H1 (cell line): ENCODE measurements around the gene EIF3B. TPM values are rescaled to one million over a fixed set of nuclear protein-coding genes. Genes with fewer than 3 reads are reported as not detected.

Experiments
- BACH1 ChIP-seq: IDR thresholded peaks from 2 replicates; pipeline ENCODE4 v1.6.1; 2012; ENCODE audit warnings: low read length, improper control_type of control experiment
- BCL11A ChIP-seq, 2 experiments: IDR thresholded peaks; one replicate each; pipeline ENCODE4 v1.6.1; 2011; ENCODE audit warnings: low read depth in 2 of 2, low read length in 2 of 2, mild to moderate bottlenecking in 2 of 2
- CBX8 ChIP-seq: fragments of 300-800, 300-1000 bp; sonication (generic); IDR thresholded peaks from 2 replicates; pipeline ENCODE4 v1.7.1; 2016; ENCODE audit warnings: low read depth, low read length, borderline replicate concordance
- CHD1 ChIP-seq: IDR thresholded peaks from 2 replicates; pipeline ENCODE4 v1.6.1; 2012; ENCODE audit warnings: low read depth, low read length, improper control_type of control experiment
- FOSL1 ChIP-seq: IDR thresholded peaks from 2 replicates; pipeline ENCODE4 v1.6.1; 2011; ENCODE audit warnings: mild to moderate bottlenecking, low read depth, low read length, moderate library complexity; ENCODE audit not compliant: insufficient read depth
- MAX ChIP-seq: IDR thresholded peaks from 2 replicates; pipeline ENCODE4 v1.6.1; 2012; ENCODE audit warnings: inconsistent platforms
- NANOG ChIP-seq: IDR thresholded peaks from 2 replicates; pipeline ENCODE4 v1.6.1; 2011; ENCODE audit warnings: low read length, low read depth, mild to moderate bottlenecking, inconsistent platforms; ENCODE audit not compliant: insufficient read depth, poor library complexity, severe bottlenecking
- NRF1 ChIP-seq: IDR thresholded peaks from 2 replicates; pipeline ENCODE4 v1.6.1; 2011; ENCODE audit warnings: mild to moderate bottlenecking, low read depth, low read length, improper control_type of control experiment
- POLR2AphosphoS5 ChIP-seq: IDR thresholded peaks from 2 replicates; pipeline ENCODE4 v1.6.1; 2011; ENCODE audit warnings: low read depth, low read length
- RBBP5 ChIP-seq: IDR thresholded peaks from 2 replicates; pipeline ENCODE4 v1.7.1; 2012; ENCODE audit warnings: low read depth, mild to moderate bottlenecking, inconsistent platforms, low read length, moderate library complexity, borderline replicate concordance
- TBP ChIP-seq: IDR thresholded peaks from 2 replicates; pipeline ENCODE4 v1.6.1; 2011; ENCODE audit warnings: low read depth, low read length, improper control_type of control experiment
- YY1 ChIP-seq: IDR thresholded peaks from 2 replicates; pipeline ENCODE4 v1.6.1; 2011; ENCODE audit warnings: low read depth, mild to moderate bottlenecking, low read length
- ZNF274 ChIP-seq: IDR thresholded peaks from 2 replicates; pipeline ENCODE4 v1.7.0; 2012; ENCODE audit warnings: low read length, borderline replicate concordance; ENCODE audit errors: extremely low read depth
- polyA plus RNA-seq, 7 experiments: library from polyadenylated mRNA; depleted of rRNA in 3 of 7; stranded (reverse) in 5 of 7; unstranded in 2 of 7; fragments of >200 nt in 5 of 7; fragments of 200-250 nt in 2 of 7; gene quantifications; 1 replicate in 5 of 7; 2 replicates in 1 of 7; 4 replicates in 1 of 7; pipeline versions ENCODE4 v1.2.1 to v1.2.3, GENCODE V29; 2011 to 2013; ENCODE audit warnings: missing spikeins in 2 of 7, mixed read lengths in 2 of 7
- total RNA-seq: library from RNA; stranded (reverse); fragmentation: NEBNext Ultra II Directional; extraction: Animal tissue kit (Norgen Biotek cat#: 25700); gene quantifications from 2 replicates; pipeline ENCODE4 v1.2.1, GENCODE V29; 2021
- TF ChIP-seq, protein P1 (sequence below): IDR thresholded peaks from 2 replicates; pipeline ENCODE4 v1.6.1; 2011; ENCODE audit warnings: low read length, improper control_type of control experiment

Gene EIF3B
- total and polyA plus RNA-seq, 2 of the 8 experiments (the other 6 are each of a cell fraction or from before 2014, with no cell fraction given) = 167 to 316 TPM

DNA sequence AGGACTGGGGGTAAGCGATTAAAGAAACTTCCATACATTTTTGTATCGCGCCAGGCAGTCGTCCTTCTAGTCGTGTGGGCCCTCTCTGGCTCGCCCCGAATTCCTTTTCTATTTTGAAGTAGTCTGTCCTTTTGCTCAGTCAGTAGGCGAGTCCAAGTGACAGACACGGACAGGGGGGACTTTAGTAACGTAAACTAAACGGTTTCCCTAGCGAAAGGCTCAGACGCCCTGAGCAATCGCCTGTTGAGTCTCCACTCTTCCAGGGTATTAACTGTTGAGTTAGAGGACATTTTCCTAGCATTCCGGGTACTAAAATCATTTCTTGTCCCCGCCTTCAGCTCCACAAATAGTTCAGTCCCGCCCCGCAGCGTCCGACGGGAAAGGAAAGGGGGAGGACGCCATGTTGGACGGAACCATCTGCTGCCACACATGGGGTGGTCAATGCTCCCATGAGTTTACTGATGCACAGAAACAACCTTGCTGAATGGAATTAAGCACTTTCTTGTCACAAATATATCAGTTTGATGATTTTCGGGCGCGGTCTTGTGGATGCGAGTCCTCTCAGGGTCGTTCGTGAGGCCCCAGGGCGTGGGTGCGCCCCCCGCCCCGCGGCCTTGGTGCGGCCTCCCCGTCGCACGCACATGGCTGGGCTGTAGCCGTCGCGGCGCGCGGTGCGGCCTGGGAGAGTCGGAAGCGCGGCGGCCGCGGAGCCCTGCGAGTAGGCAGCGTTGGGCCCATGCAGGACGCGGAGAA is at the start of gene EIF3B (continued):
- TF ChIP-seq, protein P1, sequence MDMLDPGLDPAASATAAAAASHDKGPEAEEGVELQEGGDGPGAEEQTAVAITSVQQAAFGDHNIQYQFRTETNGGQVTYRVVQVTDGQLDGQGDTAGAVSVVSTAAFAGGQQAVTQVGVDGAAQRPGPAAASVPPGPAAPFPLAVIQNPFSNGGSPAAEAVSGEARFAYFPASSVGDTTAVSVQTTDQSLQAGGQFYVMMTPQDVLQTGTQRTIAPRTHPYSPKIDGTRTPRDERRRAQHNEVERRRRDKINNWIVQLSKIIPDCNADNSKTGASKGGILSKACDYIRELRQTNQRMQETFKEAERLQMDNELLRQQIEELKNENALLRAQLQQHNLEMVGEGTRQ = no peak
- TF ChIP-seq YY1 (peak; percentile 94), FOSL1 (no peak), CBX8 (no peak), NRF1 (no peak), POLR2AphosphoS5 (peak; percentile 92), BCL11A (IDR thresholded peaks at IDR 0.05; ENCODE audit: low read depth in 2 of 2, low read length in 2 of 2) (no peak), BACH1 (no peak), TBP (peak; percentile 79), CHD1 (peak; percentile 93), NANOG (no peak), ZNF274 (no peak), MAX (peak; percentile 98), RBBP5 (0 out of 2 replicates have a peak, but pooled peaks have one; percentile 82)
